ENCODE measurements around the gene SNX2.

The SNX2 gene

GRCh38 chr5:122775550-122776542 lies 966 bp downstream of the SNX2 start:
- Histone ChIP-seq H3K4me3 (ENCODE audit: low read depth, low read length) (peak overlapping the region; percentile 97), H3K9me3 (ENCODE audit: control insufficient read depth, insufficient read depth, low read length) (no peaks in the 10 kb centered on the region), H3K36me3 (ENCODE audit: control insufficient read depth, insufficient read depth, low read length) (no peaks in the 10 kb centered on the region), H3K4me1 (ENCODE audit: control insufficient read depth, insufficient read depth, low read length) (no peaks in the 10 kb centered on the region), H3K9ac (ENCODE audit: low read depth, low read length) (peak overlapping the region; percentile 91), H3K27me3 (ENCODE audit: control insufficient read depth, insufficient read depth, low read length) (peaks cover 3% of the 10 kb centered on the region)

GRCh38 chr5:122778157-122778556 lies 3.3 kb downstream of the SNX2 start:
- Histone ChIP-seq H3K4me1 (ENCODE audit: control insufficient read depth, insufficient read depth, low read length) (no peaks in the 10 kb centered on the region), H3K4me3 (ENCODE audit: low read depth, low read length) (no peak overlapping the region), H3K27me3 (ENCODE audit: control insufficient read depth, insufficient read depth, low read length) (peaks cover 3% of the 10 kb centered on the region), H3K9ac (ENCODE audit: low read depth, low read length) (no peak overlapping the region), H3K9me3 (ENCODE audit: control insufficient read depth, insufficient read depth, low read length) (no peaks in the 10 kb centered on the region), H3K36me3 (ENCODE audit: control insufficient read depth, insufficient read depth, low read length) (no peaks in the 10 kb centered on the region)

- no peaks in the 10 kb centered on the region for H3K27me3 ChIP-seq (ENCODE audit: control insufficient read depth, insufficient read depth, low read length)
- no peaks in the 10 kb centered on the region for H3K4me1 ChIP-seq (ENCODE audit: control insufficient read depth, insufficient read depth, low read length)
- no peaks in the 10 kb centered on the region for H3K9me3 ChIP-seq (ENCODE audit: control insufficient read depth, insufficient read depth, low read length)
- H3K36me3 ChIP-seq (ENCODE audit: control insufficient read depth, insufficient read depth, low read length): no peaks in the 10 kb centered on the region
- H3K4me3 ChIP-seq (ENCODE audit: low read depth, low read length): no peak overlapping the region
- H3K9ac ChIP-seq (ENCODE audit: low read depth, low read length): no peak overlapping the region
Observed at GRCh38 chr5:122779451-122779850, 4.6 kb downstream of the SNX2 start.

- Histone ChIP-seq H3K9me3 (ENCODE audit: control insufficient read depth, insufficient read depth, low read length) (no peaks in the 10 kb centered on the region), H3K36me3 (ENCODE audit: control insufficient read depth, insufficient read depth, low read length) (no peaks in the 10 kb centered on the region), H3K4me1 (ENCODE audit: control insufficient read depth, insufficient read depth, low read length) (no peaks in the 10 kb centered on the region), H3K4me3 (ENCODE audit: low read depth, low read length) (no peak overlapping the region), H3K9ac (ENCODE audit: low read depth, low read length) (no peak overlapping the region), H3K27me3 (ENCODE audit: control insufficient read depth, insufficient read depth, low read length) (no peaks in the 10 kb centered on the region)
Observed at GRCh38 chr5:122780296-122780695, 5.4 kb downstream of the SNX2 start.

- Histone ChIP-seq H3K9me3 (ENCODE audit: control insufficient read depth, insufficient read depth, low read length) (no peaks in the 10 kb centered on the region), H3K4me1 (ENCODE audit: control insufficient read depth, insufficient read depth, low read length) (no peaks in the 10 kb centered on the region), H3K27me3 (ENCODE audit: control insufficient read depth, insufficient read depth, low read length) (no peaks in the 10 kb centered on the region), H3K9ac (ENCODE audit: low read depth, low read length) (no peak overlapping the region), H3K36me3 (ENCODE audit: control insufficient read depth, insufficient read depth, low read length) (no peaks in the 10 kb centered on the region), H3K4me3 (ENCODE audit: low read depth, low read length) (no peak overlapping the region)
Observed at GRCh38 chr5:122781465-122781864, 6.6 kb downstream of the SNX2 start.

- no peaks in the 10 kb centered on the region for H3K36me3 ChIP-seq (ENCODE audit: control insufficient read depth, insufficient read depth, low read length)
- no peaks in the 10 kb centered on the region for H3K4me1 ChIP-seq (ENCODE audit: control insufficient read depth, insufficient read depth, low read length)
- H3K9ac ChIP-seq (ENCODE audit: low read depth, low read length): no peak overlapping the region
- H3K9me3 ChIP-seq (ENCODE audit: control insufficient read depth, insufficient read depth, low read length): no peaks in the 10 kb centered on the region
- no peaks in the 10 kb centered on the region for H3K27me3 ChIP-seq (ENCODE audit: control insufficient read depth, insufficient read depth, low read length)
- no peak overlapping the region for H3K4me3 ChIP-seq (ENCODE audit: low read depth, low read length)
Observed at GRCh38 chr5:122785294-122785693, 10.4 kb downstream of the SNX2 start.

- H3K9ac ChIP-seq (ENCODE audit: low read depth, low read length): no peak overlapping the region
- no peaks in the 10 kb centered on the region for H3K4me1 ChIP-seq (ENCODE audit: control insufficient read depth, insufficient read depth, low read length)
- no peaks in the 10 kb centered on the region for H3K36me3 ChIP-seq (ENCODE audit: control insufficient read depth, insufficient read depth, low read length)
- H3K9me3 ChIP-seq (ENCODE audit: control insufficient read depth, insufficient read depth, low read length): no peaks in the 10 kb centered on the region
- H3K27me3 ChIP-seq (ENCODE audit: control insufficient read depth, insufficient read depth, low read length): no peaks in the 10 kb centered on the region
- H3K4me3 ChIP-seq (ENCODE audit: low read depth, low read length): no peak overlapping the region
Observed at GRCh38 chr5:122788371-122788770, 13.5 kb downstream of the SNX2 start.

GRCh38 chr5:122788996-122789395 lies 14.1 kb downstream of the SNX2 start:
- H3K4me3 ChIP-seq (ENCODE audit: low read depth, low read length): no peak overlapping the region
- H3K27me3 ChIP-seq (ENCODE audit: control insufficient read depth, insufficient read depth, low read length): no peaks in the 10 kb centered on the region
- no peaks in the 10 kb centered on the region for H3K9me3 ChIP-seq (ENCODE audit: control insufficient read depth, insufficient read depth, low read length)
- no peaks in the 10 kb centered on the region for H3K4me1 ChIP-seq (ENCODE audit: control insufficient read depth, insufficient read depth, low read length)
- no peak overlapping the region for H3K9ac ChIP-seq (ENCODE audit: low read depth, low read length)
- no peaks in the 10 kb centered on the region for H3K36me3 ChIP-seq (ENCODE audit: control insufficient read depth, insufficient read depth, low read length)

GRCh38 chr5:122789461-122790171 lies 14.7 kb downstream of the SNX2 start:
- H3K9me3 ChIP-seq (ENCODE audit: control insufficient read depth, insufficient read depth, low read length): no peaks in the 10 kb centered on the region
- no peaks in the 10 kb centered on the region for H3K27me3 ChIP-seq (ENCODE audit: control insufficient read depth, insufficient read depth, low read length)
- no peak overlapping the region for H3K4me3 ChIP-seq (ENCODE audit: low read depth, low read length)
- H3K36me3 ChIP-seq (ENCODE audit: control insufficient read depth, insufficient read depth, low read length): no peaks in the 10 kb centered on the region
- no peaks in the 10 kb centered on the region for H3K4me1 ChIP-seq (ENCODE audit: control insufficient read depth, insufficient read depth, low read length)
- H3K9ac ChIP-seq (ENCODE audit: low read depth, low read length): no peak overlapping the region

GRCh38 chr5:122790354-122791103 lies 15.6 kb downstream of the SNX2 start:
- Histone ChIP-seq H3K36me3 (ENCODE audit: control insufficient read depth, insufficient read depth, low read length) (no peaks in the 10 kb centered on the region), H3K9me3 (ENCODE audit: control insufficient read depth, insufficient read depth, low read length) (no peaks in the 10 kb centered on the region), H3K4me1 (ENCODE audit: control insufficient read depth, insufficient read depth, low read length) (no peaks in the 10 kb centered on the region), H3K4me3 (ENCODE audit: low read depth, low read length) (no peak overlapping the region), H3K9ac (ENCODE audit: low read depth, low read length) (no peak overlapping the region), H3K27me3 (ENCODE audit: control insufficient read depth, insufficient read depth, low read length) (no peaks in the 10 kb centered on the region)

- no peaks in the 10 kb centered on the region for H3K27me3 ChIP-seq (ENCODE audit: control insufficient read depth, insufficient read depth, low read length)
- H3K36me3 ChIP-seq (ENCODE audit: control insufficient read depth, insufficient read depth, low read length): peaks cover 8% of the 10 kb centered on the region
- peaks cover 9% of the 10 kb centered on the region for H3K4me1 ChIP-seq (ENCODE audit: control insufficient read depth, insufficient read depth, low read length)
- H3K9me3 ChIP-seq (ENCODE audit: control insufficient read depth, insufficient read depth, low read length): no peaks in the 10 kb centered on the region
- no peak overlapping the region for H3K9ac ChIP-seq (ENCODE audit: low read depth, low read length)
- H3K4me3 ChIP-seq (ENCODE audit: low read depth, low read length): no peak overlapping the region
Observed at GRCh38 chr5:122805481-122805880, 30.6 kb downstream of the SNX2 start.
